B cell (primary cell): ENCODE measurements around the gene CFAP61. TPM values are rescaled to one million over a fixed set of nuclear protein-coding genes. Genes with fewer than 3 reads are reported as not detected.

Experiments
- ATAC-seq: fragments of 200-7000 bp; cut with Tn5 transposase; one replicate; pipeline ENCODE4 v1.10.0; 2021; ENCODE audit warnings: low read depth, mild to moderate bottlenecking, moderate number of reproducible peaks, moderate library complexity
- CTCF ChIA-PET: fragments of 350-600 bp; sonication (Branson Sonifier 250); formaldehyde crosslinking; loops from one replicate; lab custom pipeline; 2021; ENCODE audit warnings: antibody characterized with exemption, inconsistent platforms; lab: Charles Lee
- POLR2A ChIA-PET: fragments of 350-600 bp; sonication (Branson Sonifier 250); formaldehyde crosslinking; loops from one replicate; lab custom pipeline; 2021; ENCODE audit warnings: antibody characterized with exemption; lab: Charles Lee
- DNase-seq: peaks from one replicate; pipeline ENCODE4 v3.0.0; 2013
- H2AFZ ChIP-seq: 2 replicates; pipeline ENCODE4 v1.6.1; 2012; ENCODE audit warnings: mild to moderate bottlenecking, low read depth, low read length; ENCODE audit not compliant: insufficient read depth, poor library complexity, severe bottlenecking
- H3K27ac ChIP-seq, 2 donors: 1 replicate in 1 of 2; 2 replicates in 1 of 2; pipeline ENCODE4 v1.5.1; 2012 to 2013; ENCODE audit warnings: low read length in 2 of 2, mild to moderate bottlenecking in 2 of 2, moderate library complexity in 1 of 2
- H3K27me3 ChIP-seq, 4 experiments: fragments of 200-600 bp in 1 of 4; sonication (generic) in 1 of 4; replicated peaks in 1 of 4; 1 replicate in 2 of 4; 2 replicates in 2 of 4; pipeline versions ENCODE4 v1.6.1 to v1.7.0; 2013 to 2016; ENCODE audit warnings: low read length in 3 of 4, mild to moderate bottlenecking in 2 of 4, mixed read lengths in 1 of 4, moderate library complexity in 1 of 4; ENCODE audit not compliant: insufficient read depth in 4 of 4, control insufficient read depth in 3 of 4; ENCODE audit errors: control extremely low read depth in 1 of 4
- H3K36me3 ChIP-seq, 2 experiments: replicated peaks in 1 of 2; 1 replicate in 1 of 2; 2 replicates in 1 of 2; pipeline versions ENCODE4 v1.6.1 to v1.7.1; 2013; ENCODE audit warnings: low read length in 1 of 2; ENCODE audit not compliant: insufficient read depth in 2 of 2, control insufficient read depth in 1 of 2; ENCODE audit errors: control extremely low read depth in 1 of 2, extremely low read depth in 1 of 2
- H3K4me1 ChIP-seq, 2 donors: fragments of 200-600 bp in 1 of 2; sonication (generic) in 1 of 2; 1 replicate in 1 of 2; 2 replicates in 1 of 2; pipeline versions ENCODE4 v1.5.1 to v1.6.1; 2013 to 2017; ENCODE audit warnings: low read length in 2 of 2; ENCODE audit not compliant: control insufficient read depth in 2 of 2, insufficient read depth in 2 of 2
- H3K4me2 ChIP-seq: replicated peaks from 2 replicates; pipeline ENCODE3; 2012; ENCODE audit warnings: mild to moderate bottlenecking, low read depth, low read length; ENCODE audit not compliant: poor library complexity, severe bottlenecking
- H3K4me3 ChIP-seq, 5 experiments: fragments of 200-600 bp in 1 of 5; sonication (generic) in 1 of 5; 1 replicate in 3 of 5; 2 replicates in 2 of 5; pipeline versions ENCODE4 v1.5.1 to v1.7.0; 2011 to 2016; ENCODE audit warnings: low read length in 4 of 5, mild to moderate bottlenecking in 4 of 5, low read depth in 2 of 5, control low read depth in 1 of 5, moderate library complexity in 1 of 5; ENCODE audit not compliant: insufficient read depth in 1 of 5; ENCODE audit errors: control extremely low read depth in 1 of 5, extremely low read depth in 1 of 5
- H3K79me2 ChIP-seq: fragments of 200-600 bp; sonication (generic); one replicate; pipeline ENCODE4 v1.6.0; 2016; ENCODE audit warnings: low read length; ENCODE audit not compliant: control insufficient read depth, insufficient read depth
- H3K9ac ChIP-seq: fragments of 200-600 bp; sonication (generic); 2 replicates; pipeline ENCODE4 v1.6.1; 2017; ENCODE audit warnings: mild to moderate bottlenecking, low read length, moderate library complexity
- H3K9me3 ChIP-seq, 3 donors: one replicate each; pipeline versions ENCODE4 v1.6.1 to v1.7.1; 2013; ENCODE audit warnings: low read length in 2 of 3; ENCODE audit not compliant: control insufficient read depth in 2 of 3, insufficient read depth in 1 of 3; ENCODE audit errors: control extremely low read depth in 1 of 3
- H4K20me1 ChIP-seq: 2 replicates; pipeline ENCODE4 v1.6.0; 2012; ENCODE audit warnings: mild to moderate bottlenecking, low read length; ENCODE audit not compliant: insufficient read depth, control insufficient read depth, poor library complexity, severe bottlenecking
- H3K27ac Mint-ChIP-seq: one replicate; pipeline ENCODE4 v1.8.0; 2021; ENCODE audit warnings: mixed read lengths
- H3K27me3 Mint-ChIP-seq: one replicate; pipeline ENCODE4 v1.8.0; 2021; ENCODE audit warnings: mixed read lengths
- H3K4me1 Mint-ChIP-seq: one replicate; pipeline ENCODE4 v1.8.0; 2021; ENCODE audit warnings: mixed read lengths
- H3K4me3 Mint-ChIP-seq: one replicate; pipeline ENCODE4 v1.8.0; 2021; ENCODE audit warnings: mixed read lengths
- H3K9me3 Mint-ChIP-seq: one replicate; pipeline ENCODE4 v1.8.0; 2022; ENCODE audit warnings: mixed read lengths; ENCODE audit not compliant: insufficient read depth
- CTCF ChIP-seq: fragments of 200-600 bp; IDR thresholded peaks from one replicate; pipeline ENCODE4 v1.8.0; 2022; ENCODE audit warnings: antibody characterized with exemption, mild to moderate bottlenecking
- EZH2 ChIP-seq: IDR thresholded peaks from 2 replicates; pipeline ENCODE4 v1.6.1; 2012; ENCODE audit warnings: borderline replicate concordance, low read depth, mild to moderate bottlenecking, moderate library complexity, low read length; ENCODE audit not compliant: insufficient read depth, poor library complexity, severe bottlenecking
- WGBS: methylation state at CpG from one replicate; pipeline ENCODE4 v1.1.5; 2013; ENCODE audit warnings: missing lambda C conversion rate; ENCODE audit not compliant: insufficient coverage; 5-methylcytosine and 5-hydroxymethylcytosine counted together
- intact Hi-C: fragments of 100-400 bp; cut with micrococcal nuclease; formaldehyde crosslinking; loops from one replicate; pipeline ENCODE4 v1.10.0; 2022
- polyA plus RNA-seq: library from polyadenylated mRNA; depleted of rRNA; stranded (reverse); fragments of >200 nt; gene quantifications from 2 replicates; pipeline ENCODE4 v1.2.3, GENCODE V29; 2012
- total RNA-seq, 2 donors: library from RNA; stranded (reverse); fragments of 120-200 nt in 1 of 2; gene quantifications; 1 replicate in 1 of 2; 2 replicates in 1 of 2; pipeline versions ENCODE4 v1.2.3 to v1.2.4, GENCODE V29; 2013 to 2022

CFAP61 gene
- total and polyA plus RNA-seq, 2 donors (not counting 1 experiment from before 2014, with no cell fraction given), result not detected

- no peak for TF ChIP-seq CTCF
- TF ChIP-seq EZH2, result no peak
- no peak overlapping the region for H3K4me3 Mint-ChIP-seq
- H3K9me3 Mint-ChIP-seq, result no peaks in the 10 kb centered on the region
- Histone ChIP-seq H2AFZ (no peak overlapping the region), H3K9ac (no peak overlapping the region), H4K20me1 (no peaks in the 10 kb centered on the region), H3K27ac (no peak overlapping the region), H3K4me2 (no peak overlapping the region), H3K4me3 (no peak overlapping the region), H3K27me3 (no peaks in the 10 kb centered on the region), H3K36me3 (no peaks in the 10 kb centered on the region), H3K9me3 (peaks cover 0 to 5% (median 0%) of the 10 kb centered on the region in 3 donors), H3K79me2 (no peaks in the 10 kb centered on the region), H3K4me1 (no peaks in the 10 kb centered on the region)
- no peak overlapping the region for H3K27ac Mint-ChIP-seq
- ChIA-PET POLR2A (no interaction called here), CTCF (no interaction called here)
- DNase-seq, result no peak
- ATAC-seq, result no peak
- 85% methylated on average over 5 of the region's 11 CpGs for WGBS
- H3K4me1 Mint-ChIP-seq, result peaks cover 2% of the 10 kb centered on the region
- intact Hi-C loops, result no loop called here
- peaks cover 27% of the 10 kb centered on the region for H3K27me3 Mint-ChIP-seq
These were observed 252.6 kb downstream of the CFAP61 start for GRCh38 chr20:20304942-20305341.

DNA sequence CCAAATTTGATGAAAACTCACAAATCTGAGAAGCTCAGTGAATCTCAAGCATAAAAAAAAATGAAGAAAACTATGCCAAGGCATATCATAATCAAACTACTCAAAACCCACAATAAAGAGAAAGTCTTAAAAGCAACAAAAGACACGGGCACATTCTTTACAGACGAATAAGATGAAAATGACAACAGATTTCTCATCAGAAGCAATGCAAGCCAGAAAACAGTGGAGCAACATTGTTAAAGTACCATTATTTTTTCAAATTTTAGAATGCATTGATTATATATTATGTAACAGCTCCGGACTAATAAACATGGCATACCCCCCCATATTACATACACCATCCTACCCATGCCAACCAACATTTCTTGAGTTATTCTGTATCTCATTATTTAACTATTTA, 260.2 kb downstream of the CFAP61 start:
- peaks cover 6% of the 10 kb centered on the region for H3K4me1 Mint-ChIP-seq
- Histone ChIP-seq H3K4me3 (no peak overlapping the region), H3K27ac (no peak overlapping the region), H3K9me3 (peaks cover 0 to 10% (median 0%) of the 10 kb centered on the region in 3 donors), H3K27me3 (no peaks in the 10 kb centered on the region), H3K9ac (no peak overlapping the region), H3K36me3 (no peaks in the 10 kb centered on the region), H3K4me1 (peaks cover 0 to 7% of the 10 kb centered on the region in 2 donors), H4K20me1 (no peaks in the 10 kb centered on the region), H3K4me2 (no peak overlapping the region), H2AFZ (no peak overlapping the region), H3K79me2 (no peaks in the 10 kb centered on the region)
- intact Hi-C loops, result no loop called here
- TF ChIP-seq EZH2 (no peak), CTCF (no peak)
- no peak overlapping the region for H3K27ac Mint-ChIP-seq
- POLR2A ChIA-PET, result no interaction called here
- no peak for ATAC-seq
- no peak overlapping the region for H3K4me3 Mint-ChIP-seq
- WGBS, result no CpG with 5 or more reads among the region's 3 CpGs
- CTCF ChIA-PET, result no interaction called here
- peaks cover 27% of the 10 kb centered on the region for H3K27me3 Mint-ChIP-seq
- no peaks in the 10 kb centered on the region for H3K9me3 Mint-ChIP-seq
- no peak for DNase-seq
